Jurkat, Clone E6-1 (cell line): ENCODE measurements around the gene CCL18. TPM values are rescaled to one million over a fixed set of nuclear protein-coding genes. Genes with fewer than 3 reads are reported as not detected.
"Not testable (repeated sequence)": the region's sequence is repeated elsewhere in the genome, so short reads cannot be mapped to it uniquely, and the experiment has no call there.

Experiments used
- DNase-seq: peaks from one replicate; pipeline ENCODE4 v3.0.0-alpha.2; 2011; ENCODE audit warnings: low read depth, low spot score
- H3K4me3 ChIP-seq: 2 replicates; pipeline ENCODE4 v1.5.1; 2011; ENCODE audit warnings: mild to moderate bottlenecking, low read length, control low read depth, moderate library complexity
- polyA plus RNA-seq: library from polyadenylated mRNA; unstranded; fragments of >200 nt; gene quantifications from one replicate; pipeline ENCODE4 v1.2.1, GENCODE V29; 2012; ENCODE audit warnings: missing spikeins; ENCODE audit not compliant: insufficient read length, insufficient read depth

Gene CCL18, protein sequence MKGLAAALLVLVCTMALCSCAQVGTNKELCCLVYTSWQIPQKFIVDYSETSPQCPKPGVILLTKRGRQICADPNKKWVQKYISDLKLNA
- not detected for polyA plus RNA-seq

- no peak for DNase-seq
- no peak within 1 kb of the TSS for H3K4me3 ChIP-seq
These were observed at the start of gene CCL18 for GRCh38 chr17:36063786-36064541. Gene CCL18 (plus strand): TSS chr17:36064272. CDS start chr17:36064343, 71 bp downstream.

DNA sequence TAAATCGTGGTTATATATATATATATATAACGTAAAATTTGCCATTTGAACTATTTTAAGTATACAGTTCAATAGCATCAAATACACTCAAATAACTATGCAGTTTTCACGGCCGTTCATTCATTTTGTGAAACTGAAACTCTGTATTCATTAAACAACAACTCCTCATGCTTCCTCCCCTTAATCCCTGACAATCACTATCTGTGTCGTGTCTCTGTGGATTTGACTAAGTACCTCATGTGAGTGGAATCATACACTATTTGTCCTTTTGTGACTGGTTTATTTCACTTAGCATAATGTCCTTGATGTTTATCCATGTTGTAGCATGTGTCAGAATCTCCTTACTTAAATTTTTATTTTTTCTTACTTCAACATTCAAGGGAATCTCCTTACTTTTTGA, 49.1 kb upstream of the CCL18 start:
- no peak overlapping the region for H3K4me3 ChIP-seq
- no peak for DNase-seq

GRCh38 chr17:36015895-36016294, 48.2 kb upstream of the CCL18 start:
- not testable (repeated sequence) for DNase-seq, H3K4me3 ChIP-seq

DNA sequence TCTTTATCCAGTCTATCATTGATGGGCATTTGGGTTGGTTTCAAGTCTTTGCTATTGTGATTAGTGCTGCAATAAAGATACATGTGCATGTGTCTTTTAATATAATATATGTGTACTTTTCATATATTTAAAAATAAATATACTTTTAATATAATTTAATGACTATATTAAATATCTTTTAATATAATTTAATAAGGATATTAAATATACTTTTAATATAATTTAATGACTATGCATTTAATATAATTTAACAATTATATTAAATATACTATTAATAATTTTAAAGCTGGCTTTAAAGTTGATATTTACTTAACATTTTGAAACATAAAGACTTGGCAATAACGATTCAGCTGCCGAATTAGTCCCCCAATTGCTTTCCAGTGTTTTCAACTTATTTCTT, 47.5 kb upstream of the CCL18 start:
- no peak overlapping the region for H3K4me3 ChIP-seq
- DNase-seq, result no peak

GRCh38 chr17:36017799-36018198, 46.3 kb upstream of the CCL18 start, which contains the start of gene CCL23:
Gene CCL23 (minus strand): TSS chr17:36017972. CDS start chr17:36017897, 75 bp downstream.
- no peak for DNase-seq
- H3K4me3 ChIP-seq, result no peak within 1 kb of the TSS

DNA sequence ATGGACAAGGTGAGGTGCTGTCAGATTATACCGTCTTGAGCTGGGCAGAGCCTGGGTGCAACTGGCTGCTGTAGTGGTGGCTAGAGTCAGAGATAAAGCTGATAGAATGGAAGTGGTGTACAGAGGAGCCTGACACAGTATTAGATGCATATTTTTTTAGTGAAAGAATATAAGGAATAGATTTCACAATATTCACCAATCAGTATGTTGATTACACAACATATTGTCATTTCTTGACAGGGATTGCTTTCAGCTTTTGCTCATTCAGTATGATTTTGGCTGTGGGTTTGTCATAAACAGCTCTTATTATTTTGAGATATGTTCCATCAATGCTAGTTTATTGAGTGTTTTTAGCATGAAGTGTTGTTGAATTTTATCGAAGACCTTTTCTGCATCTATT, 44.6 kb upstream of the CCL18 start:
- no peak for DNase-seq
- no peak overlapping the region for H3K4me3 ChIP-seq

DNA sequence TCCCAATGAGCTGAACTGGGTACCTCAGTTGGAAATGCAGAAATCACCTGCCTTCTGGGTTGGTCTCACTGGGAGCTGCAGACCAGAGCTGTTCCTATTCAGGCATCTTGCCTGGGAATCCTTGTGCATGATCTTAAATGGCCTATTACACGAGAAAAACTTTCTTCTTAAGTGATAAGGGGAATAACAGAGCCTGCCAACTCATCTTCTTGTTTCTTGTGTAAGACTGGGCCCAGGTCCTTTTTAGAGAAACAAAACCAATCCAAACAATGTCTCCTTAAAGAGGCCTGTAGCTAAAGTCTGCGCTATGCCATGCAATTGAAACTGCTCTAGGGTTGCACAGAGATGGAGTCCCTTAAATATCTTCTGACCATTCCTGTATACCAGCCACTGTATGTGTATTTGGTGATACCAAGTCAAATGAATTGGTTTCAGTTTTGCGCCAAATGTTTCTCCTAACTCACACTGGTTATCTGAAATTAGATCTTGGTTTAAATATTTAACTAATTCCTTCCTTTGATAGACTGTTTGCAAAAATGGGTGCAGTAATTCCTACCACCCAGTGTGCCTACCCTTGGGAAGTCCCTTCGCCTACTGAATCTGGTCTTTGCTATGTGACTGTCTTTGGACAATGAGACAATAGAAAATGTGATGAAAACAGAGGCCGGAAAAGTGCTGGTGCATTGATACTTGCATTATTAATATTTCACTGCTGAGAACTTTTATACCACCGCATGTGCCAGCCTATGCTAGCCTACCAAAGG, 39.8 kb upstream of the CCL18 start:
- DNase-seq, result no peak
- no peak overlapping the region for H3K4me3 ChIP-seq

DNA sequence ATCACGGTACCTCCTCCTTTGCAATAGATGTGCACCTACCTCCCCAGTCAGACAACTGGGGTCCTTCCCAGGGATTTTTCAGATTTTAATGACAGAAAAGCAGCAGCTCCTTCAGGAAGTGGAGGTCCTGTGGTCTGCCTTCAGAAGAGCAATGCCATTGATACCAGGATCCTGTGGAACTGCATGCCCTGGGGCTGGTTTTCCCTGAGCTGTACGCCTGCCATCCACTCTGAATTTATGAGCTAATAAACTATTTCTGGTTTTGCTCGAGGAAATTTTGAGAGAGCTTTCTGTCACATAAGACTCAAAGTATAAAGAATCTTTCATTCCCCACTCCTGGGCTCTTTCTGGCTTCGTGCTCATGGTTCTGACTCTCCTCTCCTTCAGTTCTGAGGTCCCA, 36.3 kb upstream of the CCL18 start:
- DNase-seq, result no peak
- no peak overlapping the region for H3K4me3 ChIP-seq

GRCh38 chr17:36030956-36031355, 33.1 kb upstream of the CCL18 start:
- H3K4me3 ChIP-seq, result no peak overlapping the region
- DNase-seq, result no peak

- no peak for DNase-seq
- no peak overlapping the region for H3K4me3 ChIP-seq
These were observed 29.9 kb upstream of the CCL18 start for GRCh38 chr17:36034127-36034526.

GRCh38 chr17:36036235-36036634, 27.8 kb upstream of the CCL18 start:
- H3K4me3 ChIP-seq, result no peak overlapping the region
- no peak for DNase-seq

GRCh38 chr17:36048066-36048465, 16.0 kb upstream of the CCL18 start:
- no peak overlapping the region for H3K4me3 ChIP-seq
- DNase-seq, result no peak

GRCh38 chr17:36049643-36050042, 14.4 kb upstream of the CCL18 start:
- no peak for DNase-seq
- no peak overlapping the region for H3K4me3 ChIP-seq

GRCh38 chr17:36055171-36055570, 8.9 kb upstream of the CCL18 start:
- no peak overlapping the region for H3K4me3 ChIP-seq
- no peak for DNase-seq

- no peak for DNase-seq
- no peak overlapping the region for H3K4me3 ChIP-seq
These were observed 8.1 kb upstream of the CCL18 start for GRCh38 chr17:36055921-36056520.

DNA sequence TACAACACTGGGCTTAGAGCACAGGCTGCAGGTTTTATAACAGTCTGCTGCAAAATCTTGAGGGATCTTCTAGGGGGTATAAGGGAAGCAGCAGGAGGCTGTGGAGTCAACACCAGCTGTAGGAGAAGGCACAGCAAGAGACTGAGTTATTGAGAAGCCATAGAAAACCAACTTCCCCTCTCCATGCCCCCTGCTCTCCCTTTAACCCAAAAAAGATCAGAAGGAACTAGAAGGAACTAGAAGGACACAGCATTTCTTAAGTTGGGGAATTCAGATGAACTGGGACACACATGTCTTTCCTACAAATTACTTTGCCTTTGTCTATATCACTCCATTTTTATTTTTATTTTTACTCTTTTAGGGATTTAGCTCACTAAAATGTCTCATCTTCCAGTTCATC, 6.2 kb upstream of the CCL18 start:
- no peak overlapping the region for H3K4me3 ChIP-seq
- no peak for DNase-seq

- no peak overlapping the region for H3K4me3 ChIP-seq
- DNase-seq, result no peak
These were observed 4.7 kb upstream of the CCL18 start for GRCh38 chr17:36059406-36059805.

DNA sequence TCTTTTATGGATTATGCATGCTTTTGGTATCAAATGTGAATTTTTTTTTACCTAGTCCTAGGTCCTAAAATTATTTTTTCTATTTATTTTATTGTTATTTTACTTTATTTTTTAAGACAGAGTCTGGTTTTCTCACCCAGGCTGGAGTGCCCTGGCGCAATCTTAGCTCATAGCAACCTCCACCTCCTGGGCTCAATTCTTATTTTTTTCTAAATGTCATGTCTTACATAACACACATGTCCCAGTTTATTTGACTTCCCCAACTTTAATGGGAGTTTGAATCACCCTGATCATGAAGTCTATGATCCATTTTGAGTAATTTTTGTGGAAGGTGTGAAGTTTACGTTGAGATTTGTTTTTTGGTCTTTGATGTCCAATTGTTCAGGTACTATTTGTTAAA, 3.3 kb upstream of the CCL18 start:
- no peak for DNase-seq

DNA sequence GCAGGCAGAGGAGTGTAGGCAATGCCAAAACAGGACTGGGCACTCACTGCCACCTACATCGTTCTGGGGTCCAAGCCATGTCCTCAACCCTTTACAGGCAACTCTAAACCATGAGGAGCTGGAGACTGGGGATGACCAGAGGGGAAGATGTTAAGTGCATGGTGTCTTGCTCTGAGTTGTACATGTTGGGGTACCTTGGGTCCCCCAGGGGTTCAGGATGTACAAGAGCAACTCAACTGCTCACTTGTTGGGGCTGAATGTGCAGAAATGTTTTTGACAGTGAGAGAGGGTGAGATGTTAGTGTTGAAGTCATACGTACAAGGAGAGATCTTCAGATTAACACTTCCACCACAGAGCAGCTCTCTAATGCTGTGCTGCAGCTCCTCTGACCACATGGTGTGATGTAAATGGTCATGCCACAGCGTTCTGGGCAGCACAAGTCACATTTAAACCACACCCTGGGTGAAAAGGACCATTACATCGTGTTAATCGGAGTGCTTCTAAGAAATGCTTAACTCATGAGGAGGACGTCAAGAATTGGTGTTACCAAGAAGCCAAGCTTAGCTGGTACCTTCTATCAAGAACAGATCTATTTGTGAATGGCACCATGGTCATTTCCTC, 2.4 kb downstream of the CCL18 start:
- H3K4me3 ChIP-seq, result no peak overlapping the region
- no peak for DNase-seq

More for the DNA sequence above, 3.3 kb upstream of the CCL18 start:
- H3K4me3 ChIP-seq, result no peak overlapping the region
